ENCODE measurements around the gene RAI14.

RAI14 gene

GRCh38 chr5:34833976-34834793, 178.1 kb downstream of the RAI14 start:
- Histone ChIP-seq H3K27ac (peak overlapping the region in 1 of 2 donors; percentile 36), H3K4me3 (no peak overlapping the region)
- DNase-seq (ENCODE audit: low spot score), result no peak
- TF ChIP-seq CTCF (IDR thresholded peaks at IDR 0.05), result no peak

- Histone ChIP-seq H3K4me3 (no peak overlapping the region), H3K27ac (peak overlapping the region in 1 of 2 donors; percentile 36)
- TF ChIP-seq CTCF (IDR thresholded peaks at IDR 0.05), result no peak
- DNase-seq (ENCODE audit: low spot score), result no peak
Measured at GRCh38 chr5:34834794-34835089, 178.6 kb downstream of the RAI14 start.

DNA sequence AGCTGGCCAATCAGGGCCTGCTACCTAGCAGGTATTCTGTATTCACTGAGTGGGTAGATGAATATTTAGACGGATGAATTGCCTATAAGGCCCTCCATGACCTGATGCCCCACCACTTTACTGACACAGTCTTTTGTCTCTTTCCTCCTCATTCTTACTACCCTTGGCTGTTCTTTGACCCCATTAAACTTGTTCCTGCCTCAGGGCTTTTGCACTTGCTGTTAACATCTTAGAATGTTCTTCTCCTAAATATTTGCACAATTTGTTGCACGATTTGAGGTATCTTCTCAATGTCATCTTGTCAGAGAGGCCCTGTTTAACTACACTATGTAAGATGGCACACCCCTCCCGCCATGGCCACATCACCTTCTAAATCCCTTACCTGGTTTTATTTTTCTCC, 179.5 kb downstream of the RAI14 start:
- no peak for TF ChIP-seq CTCF (IDR thresholded peaks at IDR 0.05)
- no peak overlapping the region for H3K27ac ChIP-seq
- no peak overlapping the region for H3K4me3 ChIP-seq
- no peak for DNase-seq (ENCODE audit: low spot score)

GRCh38 chr5:34838785-34839714, 182.9 kb downstream of the RAI14 start, which contains the start of gene TTC23L:
TSS of gene TTC23L (plus strand) at chr5:34839164. CDS start at chr5:34840672, 1,508 bp downstream.
- no peak for TF ChIP-seq CTCF (IDR thresholded peaks at IDR 0.05)

DNA sequence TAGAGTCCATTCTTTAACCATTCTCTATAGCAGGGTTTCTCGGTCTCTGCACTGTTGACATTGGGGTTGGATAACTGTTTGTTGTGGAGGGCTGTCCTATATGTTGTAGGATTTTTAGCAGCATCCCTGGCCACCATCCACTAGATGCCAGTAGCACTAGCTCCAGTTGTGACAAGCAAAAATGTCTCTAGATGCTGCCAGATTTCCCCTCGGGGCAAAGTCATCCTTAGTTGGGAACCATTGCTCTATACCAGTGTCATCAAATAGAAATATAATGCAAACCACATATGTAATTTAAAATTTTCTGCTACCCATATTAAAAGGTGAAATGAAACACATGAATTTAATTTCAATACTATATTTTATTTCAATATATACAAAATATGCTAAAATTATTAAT, 185.7 kb downstream of the RAI14 start:
- H3K27ac ChIP-seq, result no peak overlapping the region
- no peak for TF ChIP-seq CTCF (IDR thresholded peaks at IDR 0.05)
- H3K4me3 ChIP-seq, result no peak overlapping the region
- no peak for DNase-seq (ENCODE audit: low spot score)

More at GRCh38 chr5:34838785-34839714, 182.9 kb downstream of the RAI14 start, which contains the start of gene TTC23L:
- DNase-seq (ENCODE audit: low spot score), result peak; percentile 88
- Histone ChIP-seq H3K27ac (peak within 1 kb of the TSS; percentile 69 to 73), H3K4me3 (peak within 1 kb of the TSS; percentile 88)

GRCh38 chr5:34842554-34842953, 186.4 kb downstream of the RAI14 start:
- DNase-seq (ENCODE audit: low spot score), result no peak
- no peak for TF ChIP-seq CTCF (IDR thresholded peaks at IDR 0.05)
- Histone ChIP-seq H3K4me3 (no peak overlapping the region), H3K27ac (no peak overlapping the region)

All from coronary artery (tissue), 2 donors.